Heart right ventricle (tissue), 16 donors: ENCODE results near the gene MAN2A2. TPM values are rescaled to one million over a fixed set of nuclear protein-coding genes. Genes with fewer than 3 reads are reported as not detected.
A peak's percentile ranks its signal among the peaks of the same experiment; 100 is the strongest.
"Not testable (repeated sequence)": the region's sequence is repeated elsewhere in the genome, so short reads cannot be mapped to it uniquely, and the experiment has no call there.

ENCODE experiments used
- ATAC-seq, 8 donors: fragments of 200-7000 bp; cut with Tn5 transposase; one replicate each; pipeline ENCODE4 v1.9.1; 2020; ENCODE audit warnings: mild to moderate bottlenecking in 8 of 8, moderate library complexity in 8 of 8, moderate number of reproducible peaks in 1 of 8
- DNase-seq, 2 donors: peaks; one replicate each; pipeline ENCODE4 v3.0.0-alpha.2; 2020
- H3K27ac ChIP-seq, 10 donors: fragments of 200-600 bp; sonication (generic) in 2 of 10; one replicate each; pipeline versions ENCODE4 v1.5.0 to v1.8.0; 2020 to 2022; ENCODE audit warnings: mild to moderate bottlenecking in 3 of 10
- H3K27me3 ChIP-seq, 7 donors: fragments of 200-600 bp; one replicate each; pipeline ENCODE4 v1.8.0; 2021 to 2022; ENCODE audit warnings: mild to moderate bottlenecking in 2 of 7
- H3K36me3 ChIP-seq, 9 donors: fragments of 200-600 bp; sonication (generic) in 1 of 9; one replicate each; pipeline versions ENCODE4 v1.5.0 to v1.8.0; 2020 to 2022; ENCODE audit warnings: mild to moderate bottlenecking in 2 of 9
- H3K4me1 ChIP-seq, 9 donors: fragments of 200-600 bp; sonication (generic) in 1 of 9; one replicate each; pipeline versions ENCODE4 v1.5.0 to v1.8.0; 2020 to 2022; ENCODE audit warnings: mild to moderate bottlenecking in 4 of 9
- H3K4me3 ChIP-seq, 10 donors: fragments of 200-600 bp; sonication (generic) in 2 of 10; one replicate each; pipeline versions ENCODE4 v1.5.0 to v1.8.0; 2020 to 2022; ENCODE audit warnings: mild to moderate bottlenecking in 7 of 10, moderate library complexity in 2 of 10
- H3K9me3 ChIP-seq, 11 donors: fragments of 200-600 bp in 10 of 11; sonication (generic) in 2 of 11; one replicate each; pipeline versions ENCODE4 v1.5.0 to v1.8.0; 2013 to 2022; ENCODE audit warnings: mild to moderate bottlenecking in 2 of 11, control low read depth in 1 of 11, moderate library complexity in 1 of 11
- WGBS, 2 donors: extraction: QIAGEN DNeasy Blood & Tissue Kit; methylation state at CpG; one replicate each; pipeline ENCODE4 v1.1.7; 2013; ENCODE audit warnings: inconsistent platforms in 1 of 2; 5-methylcytosine and 5-hydroxymethylcytosine counted together
- intact Hi-C, 10 donors: fragments of 100-400 bp; cut with DNase I; formaldehyde crosslinking; loops; one replicate each; pipeline versions ENCODE4 v1.11.1 to v1.14.2; 2022
- polyA plus RNA-seq, 2 donors: library from polyadenylated mRNA; stranded (reverse); fragments of 200-250 nt; gene quantifications; one replicate each; pipeline ENCODE4 v1.2.3, GENCODE V29; 2013
- total RNA-seq, 10 donors: library from RNA; stranded (reverse); fragmentation: NEBNext Ultra II Directional in 3 of 10; extraction: Animal tissue kit (Norgen Biotek cat#: 25700) in 3 of 10; gene quantifications; one replicate each; pipeline versions ENCODE4 v1.2.1 to v1.2.4, GENCODE V29; 2021 to 2023
- TF ChIP-seq, protein P1 (sequence below), 9 donors: fragments of 200-600 bp; sonication (generic) in 2 of 9; IDR thresholded peaks; one replicate each; pipeline versions ENCODE4 v1.5.0 to v1.8.0; 2021 to 2022; ENCODE audit warnings: antibody characterized with exemption in 9 of 9, mild to moderate bottlenecking in 5 of 9, moderate library complexity in 1 of 9
- donor health status: Arrhythmogenic right ventricular cardiomyopathy.
- donor health status: ischemic (EF 13 %, LVEDD 7.1; RV severe dilation, severe dysfunction).
- donor health status: healthy with polysubstance abuse.
- donor health status: DM: no; HTN: yes; CAD: no.
- donor health status: DM: no; HTN: no; CAD: no.
- donor health status: ischemic (EF 25% LVEDD 6.9; RV normal size, moderate dysfunction).
- donor health status: ischemic (EF 25% LVEDD 5.7; RV mildly dilated, moderate dysfunction).
- donor health status: healthy.
- donor health status: DM: yes; HTN: yes; CAD: no.
- donor health status: Ischemic cardiomyopathy.
- donor health status: ischemic (EF 35%, LVEDD 5.7; RV mildly dilated, moderate dysfunction).
- donor health status: nonischemic (EF 11% LVEDD 7.7; RV severe dilation, severe dysfunction).
- donor health status: DM: yes; HTN: yes; CAD: no.
- donor health status: PGD.
- donor health status: ischemic (EF 29% LVEDD 5.4; RV normal size, mild dysfunction).
- donor health status: nonischemic (EF 23%, LVEDD 6.1; RV moderate dilation, normal function).

Gene MAN2A2
- total and polyA plus RNA-seq, 12 donors: 24.8 to 157 (median 95.6) TPM

DNA sequence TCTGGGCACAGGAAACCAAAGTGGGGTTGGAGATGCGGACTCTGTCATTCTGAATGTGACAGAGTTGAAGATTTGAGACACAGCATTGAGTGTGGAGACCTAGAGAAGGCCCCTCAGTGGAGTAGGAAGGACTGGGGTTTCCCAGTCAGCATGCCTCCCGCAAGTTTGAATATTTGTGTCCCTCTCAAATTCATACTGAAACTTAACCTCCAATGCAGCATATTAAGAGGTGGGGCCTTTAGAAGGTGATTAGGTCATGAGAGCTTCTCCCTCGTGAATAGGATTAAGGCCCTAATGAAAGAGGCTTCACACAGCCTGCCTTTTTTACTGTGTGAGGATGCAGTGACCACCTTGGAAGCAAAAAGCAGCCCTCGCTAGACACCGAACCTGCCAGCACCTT lies 21.3 kb downstream of the MAN2A2 start:
- Histone ChIP-seq H3K4me3 (no peak overlapping the region), H3K4me1 (peaks cover 0 to 16% (median 7%) of the 10 kb centered on the region in 9 donors), H3K27me3 (no peaks in the 10 kb centered on the region), H3K36me3 (peaks cover 0 to 34% (median 17%) of the 10 kb centered on the region in 9 donors), H3K27ac (no peak overlapping the region), H3K9me3 (no peaks in the 10 kb centered on the region)
- ATAC-seq: no peak
- intact Hi-C loops: no loop called here
- WGBS, 2 donors: 89 to 95% methylated on average over 5 of the region's 5 CpGs
- TF ChIP-seq, protein P1, sequence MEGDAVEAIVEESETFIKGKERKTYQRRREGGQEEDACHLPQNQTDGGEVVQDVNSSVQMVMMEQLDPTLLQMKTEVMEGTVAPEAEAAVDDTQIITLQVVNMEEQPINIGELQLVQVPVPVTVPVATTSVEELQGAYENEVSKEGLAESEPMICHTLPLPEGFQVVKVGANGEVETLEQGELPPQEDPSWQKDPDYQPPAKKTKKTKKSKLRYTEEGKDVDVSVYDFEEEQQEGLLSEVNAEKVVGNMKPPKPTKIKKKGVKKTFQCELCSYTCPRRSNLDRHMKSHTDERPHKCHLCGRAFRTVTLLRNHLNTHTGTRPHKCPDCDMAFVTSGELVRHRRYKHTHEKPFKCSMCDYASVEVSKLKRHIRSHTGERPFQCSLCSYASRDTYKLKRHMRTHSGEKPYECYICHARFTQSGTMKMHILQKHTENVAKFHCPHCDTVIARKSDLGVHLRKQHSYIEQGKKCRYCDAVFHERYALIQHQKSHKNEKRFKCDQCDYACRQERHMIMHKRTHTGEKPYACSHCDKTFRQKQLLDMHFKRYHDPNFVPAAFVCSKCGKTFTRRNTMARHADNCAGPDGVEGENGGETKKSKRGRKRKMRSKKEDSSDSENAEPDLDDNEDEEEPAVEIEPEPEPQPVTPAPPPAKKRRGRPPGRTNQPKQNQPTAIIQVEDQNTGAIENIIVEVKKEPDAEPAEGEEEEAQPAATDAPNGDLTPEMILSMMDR (IDR thresholded peaks at IDR 0.05): no peak
- no peak for DNase-seq

DNA sequence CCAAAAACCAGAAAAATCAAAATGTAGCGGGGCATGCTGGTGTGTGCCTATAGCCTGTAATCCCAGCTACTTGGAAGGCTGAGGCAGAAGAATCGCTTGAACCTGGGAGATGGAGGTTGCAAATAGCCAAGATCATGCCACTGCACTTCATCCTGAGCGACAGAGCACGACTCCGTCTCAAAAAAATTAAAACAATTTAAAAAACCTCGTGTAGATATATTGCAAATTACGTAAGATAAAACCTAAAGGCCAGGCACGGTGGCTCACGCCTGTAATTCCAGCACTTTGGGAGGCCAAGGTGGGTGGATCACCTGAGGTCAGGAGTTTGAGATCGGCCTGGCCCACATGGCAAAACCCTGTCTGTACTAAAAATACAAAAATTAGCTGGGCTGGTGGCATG lies 23.7 kb downstream of the MAN2A2 start:
- H3K27ac ChIP-seq, H3K4me3 ChIP-seq, H3K9me3 ChIP-seq, H3K27me3 ChIP-seq, DNase-seq, ATAC-seq, intact Hi-C loops: not testable (repeated sequence)
- Histone ChIP-seq H3K4me1 (peaks cover 13 to 36% (median 24%) of the 10 kb centered on the region in 9 donors), H3K36me3 (peaks cover 0 to 10% (median 0%) of the 10 kb centered on the region in 9 donors)
- 91 to 92% methylated on average over 10 of the region's 10 CpGs for WGBS, 2 donors

DNA sequence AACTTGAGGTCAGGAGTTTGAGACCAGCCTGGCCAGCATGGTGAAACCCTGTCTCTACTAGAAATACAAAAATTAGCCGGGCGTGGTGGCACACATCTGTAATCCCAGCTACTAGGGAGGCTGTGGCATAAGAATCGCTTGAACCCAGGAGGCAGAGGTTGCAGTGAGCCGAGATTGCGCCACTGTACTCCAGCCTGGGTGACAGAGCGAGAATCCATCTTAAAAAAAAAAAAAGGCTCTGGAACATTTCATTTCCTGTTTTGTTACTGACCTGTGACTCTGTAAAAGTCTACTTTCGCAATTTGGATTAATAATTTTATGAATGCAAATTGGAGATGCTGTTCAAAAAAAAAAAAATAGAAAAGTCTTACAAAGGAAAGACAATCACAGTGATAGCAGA lies 25.0 kb downstream of the MAN2A2 start:
- H3K4me3 ChIP-seq, H3K36me3 ChIP-seq, ATAC-seq, intact Hi-C loops, DNase-seq, H3K9me3 ChIP-seq, H3K27me3 ChIP-seq: not testable (repeated sequence)
- Histone ChIP-seq H3K4me1 (peaks cover 13 to 47% (median 32%) of the 10 kb centered on the region in 9 donors), H3K27ac (peak overlapping the region in 2 of 10 donors; percentile 1 to 97)
- WGBS, 2 donors: 87 to 89% methylated on average over 7 of the region's 7 CpGs

DNA sequence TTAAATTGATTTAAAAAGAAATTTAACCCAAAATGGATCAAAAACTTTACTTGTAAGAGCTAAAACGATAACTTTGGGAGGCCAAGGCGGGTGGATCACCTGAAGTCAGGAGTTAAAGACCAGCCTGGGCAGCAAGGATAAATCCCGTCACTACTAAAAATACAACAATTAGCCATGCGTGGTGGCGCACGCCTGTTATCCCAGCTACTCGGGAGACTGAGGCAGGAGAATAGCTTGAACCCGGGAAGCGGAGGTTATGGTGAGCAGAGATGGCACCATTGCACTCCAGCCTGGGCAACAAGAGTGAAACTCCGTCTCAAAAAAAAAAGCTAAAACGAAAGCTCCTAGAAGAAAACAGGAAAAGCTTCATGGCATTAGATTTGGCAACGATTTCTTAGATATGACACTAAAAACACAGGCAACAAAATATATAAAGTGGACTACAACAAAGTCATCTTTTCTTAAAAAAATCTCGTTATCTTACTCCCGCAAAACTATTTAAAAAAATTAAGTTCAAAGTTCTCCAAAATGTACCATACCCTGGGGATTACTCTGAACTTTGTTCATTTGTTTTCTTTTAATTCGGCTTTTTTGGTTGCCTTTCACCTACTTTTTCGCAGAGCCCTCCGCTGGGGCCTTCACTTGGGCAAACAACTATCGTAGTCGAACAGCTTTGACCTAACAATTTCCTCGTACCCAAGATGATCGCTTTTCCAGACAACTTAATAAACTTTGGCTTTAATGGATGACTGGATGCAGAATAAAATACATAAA lies 26.3 kb downstream of the MAN2A2 start:
- DNase-seq (no peak), ATAC-seq (peak in 1 of 8 donors; percentile 0)
- Histone ChIP-seq H3K27me3 (no peaks in the 10 kb centered on the region), H3K9me3 (no peaks in the 10 kb centered on the region), H3K36me3 (no peaks in the 10 kb centered on the region), H3K4me1 (peaks cover 13 to 53% (median 37%) of the 10 kb centered on the region in 9 donors), H3K27ac (peak overlapping the region; percentile 89 to 98 (median 96)), H3K4me3 (peak overlapping the region; percentile 50 to 92 (median 65))
- intact Hi-C loops: loop anchor here in 4 of 10 donors (1.0 to 5.0 kb wide), 4 partner anchors 26 to 282 kb away; partner anchors contain the start of gene MAN2A2 (in 2 of the 4)
- 52 to 62% methylated on average over 21 of the region's 21 CpGs for WGBS, 2 donors
- TF ChIP-seq, protein P1 (IDR thresholded peaks at IDR 0.05): no peak

DNA sequence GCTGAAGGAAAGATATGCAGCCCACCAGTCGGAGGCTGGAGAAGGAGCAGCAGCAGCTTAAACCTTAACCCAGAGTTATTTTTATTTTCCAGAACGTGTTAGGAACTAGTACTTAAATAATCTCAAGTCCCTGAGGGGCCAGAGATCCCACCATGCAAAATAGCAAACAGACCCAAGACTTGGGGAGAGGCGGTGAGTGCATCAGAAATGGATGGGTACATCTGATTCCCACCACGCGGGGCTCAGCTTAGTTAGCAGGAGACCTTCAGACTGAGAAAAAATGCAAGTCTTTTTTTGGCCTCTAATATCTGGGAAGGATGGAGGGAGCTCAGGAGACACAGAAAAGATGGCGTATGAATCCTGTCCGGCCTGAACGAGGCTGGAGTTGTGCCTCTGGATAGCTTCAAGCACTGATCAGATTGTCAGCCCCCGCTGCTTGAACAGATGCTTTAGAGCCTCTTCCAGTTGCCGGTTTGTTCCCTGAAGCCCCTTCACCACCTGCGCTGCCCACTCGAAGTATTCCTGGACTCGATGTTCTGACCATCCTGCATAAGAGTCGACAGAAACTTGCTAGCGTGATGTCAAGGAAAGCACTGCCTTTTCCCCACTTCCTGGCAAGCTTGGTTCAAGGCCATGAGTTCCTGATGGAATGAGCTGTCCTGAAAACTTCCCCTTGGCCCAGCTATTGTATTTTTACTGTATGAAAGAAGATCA lies 27.9 kb downstream of the MAN2A2 start:
- Histone ChIP-seq H3K4me3 (peak overlapping the region in 8 of 10 donors; percentile 50 to 92 (median 78)), H3K36me3 (no peaks in the 10 kb centered on the region), H3K27me3 (no peaks in the 10 kb centered on the region), H3K4me1 (peaks cover 15 to 65% (median 46%) of the 10 kb centered on the region in 9 donors), H3K27ac (peak overlapping the region; percentile 89 to 98 (median 96)), H3K9me3 (no peaks in the 10 kb centered on the region)
- WGBS, 2 donors: 47 to 52% methylated on average over 15 of the region's 15 CpGs
- TF ChIP-seq, protein P1 (IDR thresholded peaks at IDR 0.05): no peak
- no peak for DNase-seq
- no peak for ATAC-seq
- intact Hi-C loops: loop anchor here in 4 of 10 donors (2.0 to 5.0 kb wide), 3 partner anchors 28 to 284 kb away; partner anchors contain the start of gene MAN2A2 (in 1 of the 4)
